Cardiac fibroblast (primary cell): ENCODE data around the gene CST7.

Experiments
- DNase-seq, 2 donors: peaks; one replicate each; pipeline versions ENCODE4 v3.0.0 to v3.0.0-alpha.2; 2010; ENCODE audit warnings: low read depth in 2 of 2
- H3K4me3 ChIP-seq, 2 donors: replicated peaks in 1 of 2; 1 replicate in 1 of 2; 2 replicates in 1 of 2; pipeline ENCODE4 v1.5.1; 2011; ENCODE audit warnings: low read depth in 2 of 2, low read length in 2 of 2, mild to moderate bottlenecking in 2 of 2, moderate library complexity in 1 of 2
- TF ChIP-seq, protein P1 (sequence below): IDR thresholded peaks from one replicate; pipeline ENCODE4 v1.5.1; 2011; ENCODE audit warnings: low read depth, mild to moderate bottlenecking, low read length, inconsistent platforms

Gene CST7

DNA sequence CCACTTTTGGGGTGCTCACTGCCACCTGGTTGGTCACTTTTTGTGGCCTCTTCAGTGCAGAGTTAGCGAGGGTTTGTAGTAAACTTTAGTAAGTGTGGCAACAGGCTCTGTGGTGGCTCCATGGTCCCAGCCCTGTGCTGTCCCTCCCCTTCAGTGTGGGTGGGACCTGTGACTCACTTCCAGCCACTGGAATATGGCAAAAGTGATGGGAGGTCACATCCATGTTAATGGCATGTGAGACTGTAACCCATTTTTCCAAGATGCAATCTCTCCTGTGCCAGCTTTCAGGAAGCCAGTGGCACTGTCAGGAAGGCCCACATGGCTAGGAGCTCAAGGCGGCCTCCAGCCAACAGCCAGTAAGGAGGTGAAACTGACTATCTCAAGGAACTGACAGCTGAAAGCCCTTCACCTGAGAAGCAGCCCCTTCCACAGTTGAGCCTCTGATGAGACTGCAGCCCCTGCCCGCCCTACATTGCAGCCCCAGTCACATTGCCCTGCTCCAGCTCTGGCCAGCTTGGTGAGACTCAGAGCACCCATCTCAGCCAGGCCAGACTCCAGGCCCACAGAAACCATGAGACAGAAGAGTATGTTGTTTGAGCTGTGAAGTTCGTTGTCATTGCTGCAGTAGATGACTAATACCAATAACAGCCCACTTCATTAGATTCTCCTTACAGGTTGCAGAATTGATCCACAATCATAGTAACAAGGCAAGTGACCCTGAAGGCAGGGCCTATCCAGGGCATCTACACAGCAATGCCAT, 13.1 kb upstream of the CST7 start:
- no peak overlapping the region for H3K4me3 ChIP-seq
- no peak for DNase-seq
- TF ChIP-seq, protein P1, sequence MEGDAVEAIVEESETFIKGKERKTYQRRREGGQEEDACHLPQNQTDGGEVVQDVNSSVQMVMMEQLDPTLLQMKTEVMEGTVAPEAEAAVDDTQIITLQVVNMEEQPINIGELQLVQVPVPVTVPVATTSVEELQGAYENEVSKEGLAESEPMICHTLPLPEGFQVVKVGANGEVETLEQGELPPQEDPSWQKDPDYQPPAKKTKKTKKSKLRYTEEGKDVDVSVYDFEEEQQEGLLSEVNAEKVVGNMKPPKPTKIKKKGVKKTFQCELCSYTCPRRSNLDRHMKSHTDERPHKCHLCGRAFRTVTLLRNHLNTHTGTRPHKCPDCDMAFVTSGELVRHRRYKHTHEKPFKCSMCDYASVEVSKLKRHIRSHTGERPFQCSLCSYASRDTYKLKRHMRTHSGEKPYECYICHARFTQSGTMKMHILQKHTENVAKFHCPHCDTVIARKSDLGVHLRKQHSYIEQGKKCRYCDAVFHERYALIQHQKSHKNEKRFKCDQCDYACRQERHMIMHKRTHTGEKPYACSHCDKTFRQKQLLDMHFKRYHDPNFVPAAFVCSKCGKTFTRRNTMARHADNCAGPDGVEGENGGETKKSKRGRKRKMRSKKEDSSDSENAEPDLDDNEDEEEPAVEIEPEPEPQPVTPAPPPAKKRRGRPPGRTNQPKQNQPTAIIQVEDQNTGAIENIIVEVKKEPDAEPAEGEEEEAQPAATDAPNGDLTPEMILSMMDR: no peak

DNA sequence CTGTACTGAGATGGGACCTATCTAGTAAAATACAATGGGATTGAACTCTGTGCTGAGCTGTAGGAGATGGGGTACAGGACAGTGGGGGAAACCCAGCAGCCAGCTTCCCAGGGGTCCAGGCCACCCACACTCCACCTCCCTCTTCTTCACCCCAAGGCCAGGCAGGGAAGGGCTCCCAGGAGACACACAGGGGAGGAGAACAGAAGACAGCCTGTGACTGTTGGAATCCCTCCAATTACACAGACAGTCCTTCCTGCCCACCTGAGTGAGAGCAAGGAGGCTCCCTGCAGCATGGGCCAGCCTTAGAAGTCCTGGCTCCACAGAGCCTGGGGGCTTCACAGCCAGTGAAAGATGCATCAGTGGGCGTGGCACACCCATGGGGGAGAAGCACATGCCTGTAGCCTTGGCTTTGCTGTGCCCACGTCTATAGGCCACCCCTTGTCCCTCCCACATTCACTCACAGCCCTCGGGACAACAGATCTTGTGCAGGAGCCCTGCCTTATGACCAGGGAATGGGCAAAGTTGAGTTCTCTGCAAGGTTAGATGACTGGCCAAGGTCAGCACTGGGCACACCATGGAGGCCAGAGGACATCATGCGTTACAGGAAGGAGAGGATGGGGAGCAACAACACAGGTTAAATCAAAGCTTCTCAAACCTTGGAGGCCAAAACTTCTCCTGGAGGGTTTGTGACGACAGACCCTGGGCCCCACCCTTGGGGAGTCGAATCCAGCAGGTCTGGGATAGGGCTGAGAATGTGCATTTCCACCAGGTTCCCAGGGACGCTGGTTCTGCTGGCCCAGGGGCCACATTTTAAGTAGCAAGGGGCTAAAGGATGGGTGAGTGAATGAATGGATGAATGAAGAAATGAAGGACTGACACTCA, 12.3 kb upstream of the CST7 start:
- DNase-seq: no peak
- no peak overlapping the region for H3K4me3 ChIP-seq
- TF ChIP-seq, protein P1: no peak

DNA sequence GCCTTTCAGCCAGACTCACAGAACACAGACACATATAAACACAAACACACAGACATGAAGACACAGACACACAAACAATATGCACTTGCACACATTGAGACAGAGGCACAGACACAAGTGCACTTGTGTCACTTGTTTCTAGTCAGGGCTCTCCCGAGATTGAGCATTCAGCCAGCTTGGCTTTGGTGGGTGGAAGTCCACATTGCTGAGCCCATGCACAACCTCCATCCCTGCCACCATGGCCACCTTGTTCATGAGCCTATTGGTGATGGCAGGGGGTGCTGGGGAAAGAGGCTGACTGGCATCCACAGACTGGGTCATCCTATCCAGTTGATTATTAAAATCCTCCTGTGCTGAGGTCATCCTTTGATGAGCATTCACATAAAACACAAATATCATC, 11.5 kb upstream of the CST7 start:
- no peak overlapping the region for H3K4me3 ChIP-seq
- DNase-seq: no peak
- TF ChIP-seq, protein P1: no peak

DNA sequence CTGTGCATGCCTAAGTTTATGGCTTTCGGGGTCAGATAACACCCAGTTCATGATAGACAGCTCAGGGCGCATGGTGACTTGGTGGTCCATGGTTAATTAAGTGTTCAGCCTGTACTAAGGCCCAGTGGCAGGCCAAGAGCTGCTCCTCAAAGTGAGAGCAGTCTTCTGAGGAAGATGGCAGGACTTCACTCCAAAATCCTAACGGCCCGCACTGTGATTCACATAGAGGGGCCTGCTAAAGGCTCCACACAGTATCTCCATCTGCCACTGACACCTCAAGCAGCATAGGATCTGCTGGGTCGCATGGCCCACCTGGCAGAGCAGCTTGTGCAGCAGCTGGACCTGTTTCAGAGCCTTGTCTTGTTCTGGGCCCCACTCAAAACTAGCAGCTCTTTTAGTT, 10.6 kb upstream of the CST7 start:
- H3K4me3 ChIP-seq: no peak overlapping the region
- no peak for DNase-seq
- TF ChIP-seq, protein P1: no peak

- no peak overlapping the region for H3K4me3 ChIP-seq
- DNase-seq: no peak
- TF ChIP-seq, protein P1: no peak
Observed at GRCh38 chr20:24939036-24939435, 10.0 kb upstream of the CST7 start.

- DNase-seq: no peak
- H3K4me3 ChIP-seq: no peak overlapping the region
- TF ChIP-seq, protein P1: no peak
Observed at GRCh38 chr20:24942679-24943078, 6.4 kb upstream of the CST7 start.
